ENCODE results near the gene KIDINS220.

Gene KIDINS220

GRCh38 chr2:8803658-8804379, 33.6 kb downstream of the KIDINS220 start:
- DNase-seq, result peak; percentile 45 to 60 (median 46)

GRCh38 chr2:8802741-8803140, 34.7 kb downstream of the KIDINS220 start:
- DNase-seq, result no peak

GRCh38 chr2:8800821-8801220, 36.6 kb downstream of the KIDINS220 start:
- no peak for DNase-seq

- no peak for DNase-seq
Observed at GRCh38 chr2:8800218-8800617, 37.2 kb downstream of the KIDINS220 start.

GRCh38 chr2:8799004-8799403, 38.4 kb downstream of the KIDINS220 start:
- DNase-seq, result no peak

- DNase-seq, result no peak
Observed at GRCh38 chr2:8798393-8798792, 39.0 kb downstream of the KIDINS220 start.

- DNase-seq, result no peak
Observed at GRCh38 chr2:8797682-8798081, 39.7 kb downstream of the KIDINS220 start.

GRCh38 chr2:8796878-8797550, 40.4 kb downstream of the KIDINS220 start:
- no peak for DNase-seq

GRCh38 chr2:8796315-8796848, 41.0 kb downstream of the KIDINS220 start:
- no peak for DNase-seq

- no peak for DNase-seq
Observed at GRCh38 chr2:8794923-8795825, 42.2 kb downstream of the KIDINS220 start.

GRCh38 chr2:8790739-8791162, 46.7 kb downstream of the KIDINS220 start:
- no peak for DNase-seq

- no peak for DNase-seq
Observed at GRCh38 chr2:8786463-8786862, 51.0 kb downstream of the KIDINS220 start.

GRCh38 chr2:8779795-8780671, 57.4 kb downstream of the KIDINS220 start:
- DNase-seq, result no peak

GRCh38 chr2:8774371-8774770, 63.0 kb downstream of the KIDINS220 start:
- DNase-seq, result no peak

GRCh38 chr2:8767324-8767723, 70.1 kb downstream of the KIDINS220 start:
- no peak for DNase-seq

GRCh38 chr2:8761529-8762164, 75.8 kb downstream of the KIDINS220 start:
- peak; percentile 8 to 40 (median 26) for DNase-seq

- DNase-seq, result no peak
Observed at GRCh38 chr2:8756716-8757115, 80.7 kb downstream of the KIDINS220 start.

GRCh38 chr2:8756230-8756629, 81.2 kb downstream of the KIDINS220 start:
- no peak for DNase-seq

- DNase-seq, result no peak
Observed at GRCh38 chr2:8754106-8754776, 83.2 kb downstream of the KIDINS220 start.

GRCh38 chr2:8753609-8754008, 83.8 kb downstream of the KIDINS220 start:
- peak in 1 of 3 donors; percentile 14 for DNase-seq

- DNase-seq, result no peak
Observed at GRCh38 chr2:8752385-8752784, 85.0 kb downstream of the KIDINS220 start.
